HL-60 (cell line): ENCODE results near the gene TMEM19.

ENCODE experiments used
- DNase-seq, 2 experiments: peaks; one replicate each; pipeline ENCODE4 v3.0.0-alpha.2; 2010 to 2020; ENCODE audit warnings: low read depth in 1 of 2, low spot score in 1 of 2
- H3K27ac ChIP-seq: fragments of 250-450 bp; sonication (Bioruptor Pico); replicated peaks from 2 replicates; pipeline ENCODE4 v1.5.1; 2020; ENCODE audit warnings: mild to moderate bottlenecking, moderate library complexity
- H3K27me3 ChIP-seq: fragments of 250-450 bp; sonication (Bioruptor Pico); 2 replicates; pipeline ENCODE4 v1.5.1; 2021; ENCODE audit warnings: mild to moderate bottlenecking, moderate library complexity; ENCODE audit not compliant: insufficient read depth, poor library complexity, severe bottlenecking
- H3K4me3 ChIP-seq: replicated peaks from 2 replicates; pipeline ENCODE4 v1.5.1; 2011; ENCODE audit warnings: mild to moderate bottlenecking, control low read depth, low read length; ENCODE audit not compliant: insufficient read depth
- GABPA ChIP-seq: IDR thresholded peaks from 2 replicates; pipeline ENCODE4 v1.6.1; 2012; ENCODE audit warnings: low read depth
- POLR2AphosphoS5 ChIP-seq: IDR thresholded peaks from 2 replicates; pipeline ENCODE4 v1.6.1; 2012; ENCODE audit warnings: low read depth
- SPI1 ChIP-seq: IDR thresholded peaks from 2 replicates; pipeline ENCODE4 v1.6.1; 2012; ENCODE audit warnings: low read depth, mild to moderate bottlenecking, borderline replicate concordance
- TF ChIP-seq, protein P1 (sequence below): IDR thresholded peaks from one replicate; pipeline ENCODE4 v1.5.1; 2011; ENCODE audit warnings: low read length, control low read depth, inconsistent platforms; ENCODE audit not compliant: insufficient read depth
- TF ChIP-seq, protein P2 (sequence below): IDR thresholded peaks from 2 replicates; pipeline ENCODE4 v1.6.1; 2012; ENCODE audit warnings: low read depth; ENCODE audit not compliant: insufficient replicate concordance

Gene TMEM19

DNA sequence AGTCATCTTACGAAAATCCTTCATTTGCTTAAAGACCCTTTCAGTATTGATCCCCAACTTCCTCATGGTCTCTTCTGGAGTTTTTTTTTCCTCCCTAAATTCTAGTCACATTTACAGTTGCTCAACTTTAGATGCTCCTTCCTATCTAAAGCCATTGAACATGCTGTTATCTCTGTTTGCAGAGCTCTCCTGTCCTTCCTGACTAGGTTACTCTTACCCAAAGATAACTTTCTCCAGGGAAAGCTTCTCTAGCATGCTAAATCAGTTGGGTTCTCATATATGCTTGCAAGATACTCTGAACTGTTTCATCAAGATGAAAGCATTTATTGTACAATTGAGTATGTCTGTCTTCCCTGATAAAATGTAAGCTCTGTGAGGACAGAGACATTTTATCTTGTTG lies 67.0 kb downstream of the TMEM19 start:
- Histone ChIP-seq H3K27ac (no peak overlapping the region), H3K4me3 (no peak overlapping the region), H3K27me3 (no peaks in the 10 kb centered on the region)
- TF ChIP-seq, protein P1, sequence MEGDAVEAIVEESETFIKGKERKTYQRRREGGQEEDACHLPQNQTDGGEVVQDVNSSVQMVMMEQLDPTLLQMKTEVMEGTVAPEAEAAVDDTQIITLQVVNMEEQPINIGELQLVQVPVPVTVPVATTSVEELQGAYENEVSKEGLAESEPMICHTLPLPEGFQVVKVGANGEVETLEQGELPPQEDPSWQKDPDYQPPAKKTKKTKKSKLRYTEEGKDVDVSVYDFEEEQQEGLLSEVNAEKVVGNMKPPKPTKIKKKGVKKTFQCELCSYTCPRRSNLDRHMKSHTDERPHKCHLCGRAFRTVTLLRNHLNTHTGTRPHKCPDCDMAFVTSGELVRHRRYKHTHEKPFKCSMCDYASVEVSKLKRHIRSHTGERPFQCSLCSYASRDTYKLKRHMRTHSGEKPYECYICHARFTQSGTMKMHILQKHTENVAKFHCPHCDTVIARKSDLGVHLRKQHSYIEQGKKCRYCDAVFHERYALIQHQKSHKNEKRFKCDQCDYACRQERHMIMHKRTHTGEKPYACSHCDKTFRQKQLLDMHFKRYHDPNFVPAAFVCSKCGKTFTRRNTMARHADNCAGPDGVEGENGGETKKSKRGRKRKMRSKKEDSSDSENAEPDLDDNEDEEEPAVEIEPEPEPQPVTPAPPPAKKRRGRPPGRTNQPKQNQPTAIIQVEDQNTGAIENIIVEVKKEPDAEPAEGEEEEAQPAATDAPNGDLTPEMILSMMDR, result no peak
- TF ChIP-seq POLR2AphosphoS5 (no peak), GABPA (no peak), SPI1 (no peak)
- TF ChIP-seq, protein P2, sequence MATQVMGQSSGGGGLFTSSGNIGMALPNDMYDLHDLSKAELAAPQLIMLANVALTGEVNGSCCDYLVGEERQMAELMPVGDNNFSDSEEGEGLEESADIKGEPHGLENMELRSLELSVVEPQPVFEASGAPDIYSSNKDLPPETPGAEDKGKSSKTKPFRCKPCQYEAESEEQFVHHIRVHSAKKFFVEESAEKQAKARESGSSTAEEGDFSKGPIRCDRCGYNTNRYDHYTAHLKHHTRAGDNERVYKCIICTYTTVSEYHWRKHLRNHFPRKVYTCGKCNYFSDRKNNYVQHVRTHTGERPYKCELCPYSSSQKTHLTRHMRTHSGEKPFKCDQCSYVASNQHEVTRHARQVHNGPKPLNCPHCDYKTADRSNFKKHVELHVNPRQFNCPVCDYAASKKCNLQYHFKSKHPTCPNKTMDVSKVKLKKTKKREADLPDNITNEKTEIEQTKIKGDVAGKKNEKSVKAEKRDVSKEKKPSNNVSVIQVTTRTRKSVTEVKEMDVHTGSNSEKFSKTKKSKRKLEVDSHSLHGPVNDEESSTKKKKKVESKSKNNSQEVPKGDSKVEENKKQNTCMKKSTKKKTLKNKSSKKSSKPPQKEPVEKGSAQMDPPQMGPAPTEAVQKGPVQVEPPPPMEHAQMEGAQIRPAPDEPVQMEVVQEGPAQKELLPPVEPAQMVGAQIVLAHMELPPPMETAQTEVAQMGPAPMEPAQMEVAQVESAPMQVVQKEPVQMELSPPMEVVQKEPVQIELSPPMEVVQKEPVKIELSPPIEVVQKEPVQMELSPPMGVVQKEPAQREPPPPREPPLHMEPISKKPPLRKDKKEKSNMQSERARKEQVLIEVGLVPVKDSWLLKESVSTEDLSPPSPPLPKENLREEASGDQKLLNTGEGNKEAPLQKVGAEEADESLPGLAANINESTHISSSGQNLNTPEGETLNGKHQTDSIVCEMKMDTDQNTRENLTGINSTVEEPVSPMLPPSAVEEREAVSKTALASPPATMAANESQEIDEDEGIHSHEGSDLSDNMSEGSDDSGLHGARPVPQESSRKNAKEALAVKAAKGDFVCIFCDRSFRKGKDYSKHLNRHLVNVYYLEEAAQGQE, result no peak
- no peak for DNase-seq
